CD4-positive, alpha-beta T cell (primary cell): ENCODE data around the gene SORL1-AS1.

Source experiments
- ATAC-seq: fragments of 200-7000 bp; cut with Tn5 transposase; one replicate; pipeline ENCODE4 v1.10.0; 2022; ENCODE audit warnings: mild to moderate bottlenecking; ENCODE audit not compliant: poor library complexity
- CTCF ChIA-PET: fragments of 350-600 bp; sonication (Branson Sonifier 250); formaldehyde crosslinking; loops from one replicate; lab custom pipeline; 2021; ENCODE audit warnings: antibody characterized with exemption, inconsistent platforms; lab: Charles Lee
- POLR2A ChIA-PET: fragments of 350-600 bp; sonication (Branson Sonifier 250); formaldehyde crosslinking; loops from one replicate; lab custom pipeline; 2021; ENCODE audit warnings: antibody characterized with exemption, inconsistent platforms; lab: Charles Lee
- DNase-seq, 14 experiments: peaks; one replicate each; pipeline ENCODE4 v3.0.0-alpha.2; 2013 to 2020; ENCODE audit warnings: mixed read lengths in 2 of 14
- H3K27ac ChIP-seq, 2 donors: one replicate each; pipeline versions ENCODE4 v1.5.1 to v1.7.0; 2013; ENCODE audit warnings: low read length in 2 of 2, low read depth in 1 of 2, mild to moderate bottlenecking in 1 of 2
- H3K27me3 ChIP-seq, 2 experiments: 1 replicate in 1 of 2; 2 replicates in 1 of 2; pipeline versions ENCODE4 v1.6.1 to v1.7.0; 2013; ENCODE audit warnings: low read length in 2 of 2, control low read depth in 1 of 2, mild to moderate bottlenecking in 1 of 2, moderate library complexity in 1 of 2; ENCODE audit not compliant: insufficient read depth in 2 of 2, control insufficient read depth in 1 of 2
- H3K36me3 ChIP-seq: one replicate; pipeline ENCODE4 v1.6.1; 2013; ENCODE audit warnings: low read length, control low read depth; ENCODE audit not compliant: insufficient read depth
- H3K4me1 ChIP-seq: one replicate; pipeline ENCODE4 v1.6.1; 2013; ENCODE audit warnings: low read length, control low read depth; ENCODE audit not compliant: insufficient read depth
- H3K4me3 ChIP-seq: one replicate; pipeline ENCODE4 v1.5.1; 2013; ENCODE audit warnings: mild to moderate bottlenecking, low read length, moderate library complexity
- H3K9me3 ChIP-seq, 2 experiments: 1 replicate in 1 of 2; 2 replicates in 1 of 2; pipeline versions ENCODE4 v1.6.1 to v1.7.0; 2013; ENCODE audit warnings: low read length in 2 of 2, mild to moderate bottlenecking in 2 of 2, control low read depth in 1 of 2, moderate library complexity in 1 of 2; ENCODE audit not compliant: control insufficient read depth in 1 of 2, insufficient read depth in 1 of 2
- H3K27ac Mint-ChIP-seq: one replicate; pipeline ENCODE4 v1.8.0; 2020; ENCODE audit warnings: mixed read lengths
- H3K27me3 Mint-ChIP-seq: one replicate; pipeline ENCODE4 v1.8.0; 2021; ENCODE audit warnings: mixed read lengths
- H3K36me3 Mint-ChIP-seq: one replicate; pipeline ENCODE4 v1.8.0; 2021; ENCODE audit warnings: low read depth, mixed read lengths
- H3K4me1 Mint-ChIP-seq: one replicate; pipeline ENCODE4 v1.8.0; 2021; ENCODE audit warnings: low read depth, mixed read lengths
- H3K4me3 Mint-ChIP-seq: one replicate; pipeline ENCODE4 v1.8.0; 2020; ENCODE audit warnings: mild to moderate bottlenecking, mixed read lengths
- H3K9me3 Mint-ChIP-seq: one replicate; pipeline ENCODE4 v1.8.0; 2020; ENCODE audit warnings: mixed read lengths
- intact Hi-C, 2 experiments: fragments of 100-400 bp; cut with DNase I in 1 of 2; cut with micrococcal nuclease in 1 of 2; formaldehyde crosslinking; loops; one replicate each; pipeline versions ENCODE4 v1.15.1 to v1.9.0; 2023 to 2025; cut with DNase I, micrococcal nuclease
- TF ChIP-seq, protein P1 (sequence below): fragments of 200-600 bp; IDR thresholded peaks from one replicate; pipeline ENCODE4 v1.8.0; 2022; ENCODE audit warnings: antibody characterized with exemption, mild to moderate bottlenecking

The SORL1-AS1 gene

GRCh38 chr11:121463689-121464335 is 11.0 kb upstream of the SORL1-AS1 start:
- Histone ChIP-seq H3K27me3 (no peaks in the 10 kb centered on the region), H3K9me3 (no peaks in the 10 kb centered on the region), H3K36me3 (peaks cover 5% of the 10 kb centered on the region), H3K4me1 (peaks cover 99% of the 10 kb centered on the region), H3K27ac (peak overlapping the region; percentile 66 to 70), H3K4me3 (peak overlapping the region; percentile 26)
- peak overlapping the region; percentile 64 for H3K4me3 Mint-ChIP-seq
- H3K27ac Mint-ChIP-seq = peak overlapping the region; percentile 93
- peaks cover 30% of the 10 kb centered on the region for H3K36me3 Mint-ChIP-seq
- no peaks in the 10 kb centered on the region for H3K9me3 Mint-ChIP-seq
- intact Hi-C loops = loop anchor here in 1 of 2 experiments (1.0 to 5.0 kb wide), 3 partner anchors 9 to 172 kb away; partner anchors contain the start of gene SC5D
- no peaks in the 10 kb centered on the region for H3K27me3 Mint-ChIP-seq
- TF ChIP-seq, protein P1, sequence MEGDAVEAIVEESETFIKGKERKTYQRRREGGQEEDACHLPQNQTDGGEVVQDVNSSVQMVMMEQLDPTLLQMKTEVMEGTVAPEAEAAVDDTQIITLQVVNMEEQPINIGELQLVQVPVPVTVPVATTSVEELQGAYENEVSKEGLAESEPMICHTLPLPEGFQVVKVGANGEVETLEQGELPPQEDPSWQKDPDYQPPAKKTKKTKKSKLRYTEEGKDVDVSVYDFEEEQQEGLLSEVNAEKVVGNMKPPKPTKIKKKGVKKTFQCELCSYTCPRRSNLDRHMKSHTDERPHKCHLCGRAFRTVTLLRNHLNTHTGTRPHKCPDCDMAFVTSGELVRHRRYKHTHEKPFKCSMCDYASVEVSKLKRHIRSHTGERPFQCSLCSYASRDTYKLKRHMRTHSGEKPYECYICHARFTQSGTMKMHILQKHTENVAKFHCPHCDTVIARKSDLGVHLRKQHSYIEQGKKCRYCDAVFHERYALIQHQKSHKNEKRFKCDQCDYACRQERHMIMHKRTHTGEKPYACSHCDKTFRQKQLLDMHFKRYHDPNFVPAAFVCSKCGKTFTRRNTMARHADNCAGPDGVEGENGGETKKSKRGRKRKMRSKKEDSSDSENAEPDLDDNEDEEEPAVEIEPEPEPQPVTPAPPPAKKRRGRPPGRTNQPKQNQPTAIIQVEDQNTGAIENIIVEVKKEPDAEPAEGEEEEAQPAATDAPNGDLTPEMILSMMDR = no peak
- ChIA-PET CTCF (interaction anchor here (1.3 to 7.3 kb wide), 3 partner anchors 8 to 20 kb away, joined by 4 to 75 read pairs (median 7); partner anchors contain the start of genes SORL1 and SORL1-AS1), POLR2A (interaction anchor here (1.1 to 11.7 kb wide), 8 partner anchors 8 to 142 kb away, joined by 3 to 326 read pairs (median 4); partner anchors contain the start of genes SORL1 and SORL1-AS1)
- DNase-seq (no peak), ATAC-seq (no peak)
- peaks cover 98% of the 10 kb centered on the region for H3K4me1 Mint-ChIP-seq

DNA sequence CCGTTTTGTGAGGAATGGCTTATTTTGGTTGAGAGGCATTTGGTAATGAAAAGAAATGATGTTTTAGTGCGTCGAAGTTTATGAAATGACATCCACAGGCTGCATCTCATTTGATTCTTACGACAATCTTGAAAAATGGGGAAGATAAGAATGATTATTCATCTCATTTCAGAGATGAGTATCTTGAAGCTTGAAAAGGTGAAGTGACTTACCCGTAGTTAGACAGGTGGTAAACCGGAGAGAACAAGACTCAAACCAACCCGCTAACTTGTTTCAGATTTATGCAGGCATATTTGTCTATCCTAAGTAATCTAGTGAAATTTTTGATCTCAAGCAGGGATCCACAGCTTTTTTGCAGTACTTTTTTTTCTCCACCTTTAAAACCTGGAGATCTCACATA is 9.1 kb upstream of the SORL1-AS1 start:
- Mint-ChIP-seq H3K27me3 (no peaks in the 10 kb centered on the region), H3K4me3 (peak overlapping the region; percentile 67), H3K4me1 (peaks cover 98% of the 10 kb centered on the region), H3K27ac (peak overlapping the region; percentile 93), H3K36me3 (peaks cover 41% of the 10 kb centered on the region), H3K9me3 (no peaks in the 10 kb centered on the region)
- DNase-seq (no peak), ATAC-seq (no peak)
- peaks cover 14% of the 10 kb centered on the region for H3K36me3 ChIP-seq
- intact Hi-C loops = loop anchor here in 1 of 2 experiments (5.0 kb wide), 1 partner anchor 170 kb away; the partner anchor contains the start of gene SC5D
- CTCF ChIA-PET = interaction anchor here (1.9 kb wide), 1 partner anchor 9 kb away, joined by 4 read pairs; the partner anchor contains the start of gene SORL1-AS1
- TF ChIP-seq, protein P1 = no peak
- POLR2A ChIA-PET = interaction anchor here (0.5 to 11.7 kb wide), 7 partner anchors 14 to 1610 kb away, joined by 3 to 326 read pairs (median 4); partner anchors contain the start of genes SC5D, SORL1 and SORL1-AS1
- peak overlapping the region; percentile 57 to 70 for H3K27ac ChIP-seq
- H3K4me1 ChIP-seq = peaks cover 96% of the 10 kb centered on the region
- no peak overlapping the region for H3K4me3 ChIP-seq
- no peaks in the 10 kb centered on the region for H3K27me3 ChIP-seq
- no peaks in the 10 kb centered on the region for H3K9me3 ChIP-seq

- Mint-ChIP-seq H3K9me3 (no peaks in the 10 kb centered on the region), H3K27me3 (no peaks in the 10 kb centered on the region)
Measured at GRCh38 chr11:121460941-121461514, 8.3 kb upstream of the SORL1-AS1 start.

More at GRCh38 chr11:121460941-121461514, 8.3 kb upstream of the SORL1-AS1 start:
- no peak overlapping the region for H3K4me3 ChIP-seq
- no peaks in the 10 kb centered on the region for H3K27me3 ChIP-seq
- POLR2A ChIA-PET = interaction anchor here (0.5 to 11.7 kb wide), 6 partner anchors 13 to 135 kb away, joined by 3 to 326 read pairs (median 5); partner anchors contain the start of genes SORL1 and SORL1-AS1
- no peak for ATAC-seq
- TF ChIP-seq, protein P1 = no peak
- DNase-seq = no peak
- intact Hi-C loops = loop anchor here in 1 of 2 experiments (5.0 kb wide), 1 partner anchor 169 kb away; the partner anchor contains the start of gene SC5D
- Mint-ChIP-seq H3K36me3 (peaks cover 50% of the 10 kb centered on the region), H3K27ac (peak overlapping the region; percentile 93), H3K4me3 (peak overlapping the region; percentile 67), H3K4me1 (peaks cover 99% of the 10 kb centered on the region)
- no peaks in the 10 kb centered on the region for H3K9me3 ChIP-seq
- H3K27ac ChIP-seq = peak overlapping the region; percentile 8 to 50
- peaks cover 96% of the 10 kb centered on the region for H3K4me1 ChIP-seq
- H3K36me3 ChIP-seq = peaks cover 14% of the 10 kb centered on the region
- CTCF ChIA-PET = interaction anchor here (1.9 kb wide), 1 partner anchor 8 kb away, joined by 4 read pairs; the partner anchor contains the start of gene SORL1-AS1
